Measurements from ENCODE around the gene PLXNA4. TPM values are rescaled to one million over a fixed set of nuclear protein-coding genes. Genes with fewer than 3 reads are reported as not detected.
"Not testable (repeated sequence)": the region's sequence is repeated elsewhere in the genome, so short reads cannot be mapped to it uniquely, and the experiment has no call there.

PLXNA4 gene
- total RNA-seq, 4 donors from 2014 or later = 0.31 to 0.66 (median 0.43) TPM

GRCh38 chr7:132390705-132391104 lies 185.6 kb downstream of the PLXNA4 start:
- in situ Hi-C loops (cut with MboI; ENCODE audit: low sequenced_read_pairs in 4 of 4) (no loop called here), intact Hi-C loops (cut with DNase I; ENCODE audit: low total_unique reads) (loop anchor here (5.0 kb wide), 1 partner anchor 187 kb away; the partner anchor contains the start of gene PLXNA4)
- ATAC-seq (no peak), DNase-seq (no peak)
- H3K36me3 ChIP-seq = no peaks in the 10 kb centered on the region
- no peaks in the 10 kb centered on the region for H3K9me3 ChIP-seq
- H3K27me3 ChIP-seq = no peaks in the 10 kb centered on the region
- no peak overlapping the region for H3K4me3 ChIP-seq
- H3K27ac ChIP-seq = no peak overlapping the region
- TF ChIP-seq, protein P1, sequence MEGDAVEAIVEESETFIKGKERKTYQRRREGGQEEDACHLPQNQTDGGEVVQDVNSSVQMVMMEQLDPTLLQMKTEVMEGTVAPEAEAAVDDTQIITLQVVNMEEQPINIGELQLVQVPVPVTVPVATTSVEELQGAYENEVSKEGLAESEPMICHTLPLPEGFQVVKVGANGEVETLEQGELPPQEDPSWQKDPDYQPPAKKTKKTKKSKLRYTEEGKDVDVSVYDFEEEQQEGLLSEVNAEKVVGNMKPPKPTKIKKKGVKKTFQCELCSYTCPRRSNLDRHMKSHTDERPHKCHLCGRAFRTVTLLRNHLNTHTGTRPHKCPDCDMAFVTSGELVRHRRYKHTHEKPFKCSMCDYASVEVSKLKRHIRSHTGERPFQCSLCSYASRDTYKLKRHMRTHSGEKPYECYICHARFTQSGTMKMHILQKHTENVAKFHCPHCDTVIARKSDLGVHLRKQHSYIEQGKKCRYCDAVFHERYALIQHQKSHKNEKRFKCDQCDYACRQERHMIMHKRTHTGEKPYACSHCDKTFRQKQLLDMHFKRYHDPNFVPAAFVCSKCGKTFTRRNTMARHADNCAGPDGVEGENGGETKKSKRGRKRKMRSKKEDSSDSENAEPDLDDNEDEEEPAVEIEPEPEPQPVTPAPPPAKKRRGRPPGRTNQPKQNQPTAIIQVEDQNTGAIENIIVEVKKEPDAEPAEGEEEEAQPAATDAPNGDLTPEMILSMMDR (IDR thresholded peaks at IDR 0.05 in 4 of 5, conservative IDR thresholded peaks at IDR 0.05 in 1 of 5) = no peak
- TF ChIP-seq POLR2A (IDR thresholded peaks at IDR 0.05) = no peak
- peaks cover 4 to 9% of the 10 kb centered on the region in 2 donors for H3K4me1 ChIP-seq

DNA sequence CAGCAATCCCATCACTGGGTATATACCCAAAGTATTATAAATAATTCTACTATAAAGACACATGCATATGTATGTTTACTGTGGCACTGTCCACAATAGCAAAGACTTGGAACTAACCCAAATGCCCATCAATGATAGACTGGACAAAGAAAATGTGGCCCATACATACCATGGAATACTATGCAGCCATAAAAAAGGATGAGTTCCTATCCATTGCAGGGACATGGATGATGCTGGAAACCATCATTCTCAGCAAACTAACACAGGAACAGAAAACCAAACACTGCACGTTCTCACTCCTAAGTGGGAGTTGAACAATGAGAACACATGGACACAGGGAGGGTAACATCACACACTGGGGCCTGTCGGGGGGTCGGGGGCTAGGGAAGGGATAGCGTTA lies 186.2 kb downstream of the PLXNA4 start:
- H3K4me1 ChIP-seq; H3K27ac ChIP-seq; H3K9me3 ChIP-seq; DNase-seq; H3K4me3 ChIP-seq; in situ Hi-C loops (cut with MboI; ENCODE audit: low sequenced_read_pairs in 4 of 4); ATAC-seq; H3K27me3 ChIP-seq; H3K36me3 ChIP-seq: not testable (repeated sequence)
- intact Hi-C loops (cut with DNase I; ENCODE audit: low total_unique reads) = loop anchor here (5.0 kb wide), 1 partner anchor 187 kb away; the partner anchor contains the start of gene PLXNA4

GRCh38 chr7:132388688-132389087 lies 187.6 kb downstream of the PLXNA4 start:
- Histone ChIP-seq H3K27ac (no peak overlapping the region), H3K36me3 (no peaks in the 10 kb centered on the region), H3K9me3 (no peaks in the 10 kb centered on the region), H3K4me3 (no peak overlapping the region), H3K4me1 (peaks cover 4 to 9% of the 10 kb centered on the region in 2 donors), H3K27me3 (no peaks in the 10 kb centered on the region)
- intact Hi-C loops (cut with DNase I; ENCODE audit: low total_unique reads) = no loop called here
- in situ Hi-C loops (cut with MboI; ENCODE audit: low sequenced_read_pairs in 4 of 4) = no loop called here
- ATAC-seq (no peak), DNase-seq (no peak)
- TF ChIP-seq, protein P1 (IDR thresholded peaks at IDR 0.05 in 4 of 5, conservative IDR thresholded peaks at IDR 0.05 in 1 of 5) = no peak
- TF ChIP-seq POLR2A (IDR thresholded peaks at IDR 0.05) = no peak

DNA sequence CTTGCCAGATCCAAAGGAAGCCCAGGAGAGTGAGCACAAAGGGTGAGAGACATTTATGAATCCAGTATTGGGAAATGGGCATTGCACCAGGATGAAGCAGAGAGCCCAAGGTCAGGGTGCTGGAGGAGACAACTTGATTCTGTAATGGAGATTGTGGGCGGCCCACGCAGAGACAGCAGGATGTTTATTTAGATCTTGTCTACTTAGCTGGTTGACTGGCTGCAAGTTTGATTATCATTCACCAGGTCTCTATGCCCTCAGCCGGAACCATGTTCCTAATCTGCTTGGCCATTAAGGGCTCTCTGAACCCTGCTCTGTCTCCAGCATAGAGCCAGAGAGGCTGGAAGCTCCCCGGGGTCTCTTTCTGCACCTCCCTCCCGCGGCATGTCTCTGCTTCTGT lies 188.7 kb downstream of the PLXNA4 start:
- no peak for TF ChIP-seq POLR2A (IDR thresholded peaks at IDR 0.05)
- TF ChIP-seq, protein P1 (IDR thresholded peaks at IDR 0.05 in 4 of 5, conservative IDR thresholded peaks at IDR 0.05 in 1 of 5) = no peak
- H3K27me3 ChIP-seq = no peaks in the 10 kb centered on the region
- H3K4me1 ChIP-seq = peaks cover 4 to 9% of the 10 kb centered on the region in 2 donors
- no peak for DNase-seq
- in situ Hi-C loops (cut with MboI; ENCODE audit: low sequenced_read_pairs in 4 of 4) (no loop called here), intact Hi-C loops (cut with DNase I; ENCODE audit: low total_unique reads) (no loop called here)
- H3K4me3 ChIP-seq = no peak overlapping the region
- H3K9me3 ChIP-seq = no peaks in the 10 kb centered on the region
- no peak for ATAC-seq
- H3K27ac ChIP-seq = no peak overlapping the region
- H3K36me3 ChIP-seq = no peaks in the 10 kb centered on the region

- no peaks in the 10 kb centered on the region for H3K36me3 ChIP-seq
- H3K27ac ChIP-seq = no peak overlapping the region
- TF ChIP-seq POLR2A (IDR thresholded peaks at IDR 0.05) = no peak
- TF ChIP-seq, protein P1 (IDR thresholded peaks at IDR 0.05 in 4 of 5, conservative IDR thresholded peaks at IDR 0.05 in 1 of 5) = no peak
- intact Hi-C loops (cut with DNase I; ENCODE audit: low total_unique reads) (no loop called here), in situ Hi-C loops (cut with MboI; ENCODE audit: low sequenced_read_pairs in 4 of 4) (no loop called here)
- peaks cover 4 to 9% of the 10 kb centered on the region in 2 donors for H3K4me1 ChIP-seq
- peak in 1 of 2 donors; percentile 17 for DNase-seq
- H3K4me3 ChIP-seq = no peak overlapping the region
- no peaks in the 10 kb centered on the region for H3K9me3 ChIP-seq
- H3K27me3 ChIP-seq = no peaks in the 10 kb centered on the region
- peak; percentile 30 to 62 for ATAC-seq
Observed at GRCh38 chr7:132386201-132386681, 190.0 kb downstream of the PLXNA4 start.
